Measurements from ENCODE around the gene ST6GALNAC3.

The ST6GALNAC3 gene

DNA sequence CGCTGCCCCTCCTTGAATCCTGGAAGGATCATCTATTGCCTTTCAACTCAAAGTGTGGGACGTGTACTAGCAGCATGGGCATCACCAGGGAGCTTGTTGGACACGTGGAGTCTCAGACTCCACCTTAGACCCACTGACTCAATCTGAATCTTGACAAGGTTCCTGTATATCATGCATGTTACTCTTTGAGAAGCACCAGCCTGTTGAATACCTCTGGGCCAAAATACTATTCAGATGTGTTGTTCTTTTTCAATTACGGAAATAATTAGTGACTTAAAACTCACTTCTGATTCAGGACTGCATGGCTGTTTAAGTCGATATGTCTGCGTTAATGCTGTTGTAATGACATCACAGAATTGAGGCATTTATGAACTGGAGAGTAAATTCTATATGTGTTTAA, 70.8 kb downstream of the ST6GALNAC3 start:
- DNase-seq (ENCODE audit: low read depth) = no peak

DNA sequence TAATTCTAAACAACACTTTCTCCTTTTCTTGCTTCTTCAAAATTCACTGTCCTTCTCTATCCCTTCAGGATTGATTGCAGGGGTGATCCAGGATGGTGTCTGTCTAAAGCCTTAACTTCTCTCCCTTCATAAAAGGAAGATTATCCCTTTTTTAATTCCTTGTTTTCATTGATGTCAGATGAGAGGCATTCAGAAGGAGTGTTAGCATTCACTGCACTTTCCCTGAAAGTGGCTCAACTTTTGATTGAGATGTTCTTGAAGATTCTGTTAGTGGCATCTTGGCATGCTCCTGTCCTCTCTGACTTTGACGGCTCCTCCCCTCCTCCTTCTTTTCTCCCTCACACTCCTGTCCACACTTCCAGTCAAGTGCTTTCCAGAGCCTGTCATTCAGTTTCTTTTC, 71.6 kb downstream of the ST6GALNAC3 start:
- no peak for DNase-seq (ENCODE audit: low read depth)

DNA sequence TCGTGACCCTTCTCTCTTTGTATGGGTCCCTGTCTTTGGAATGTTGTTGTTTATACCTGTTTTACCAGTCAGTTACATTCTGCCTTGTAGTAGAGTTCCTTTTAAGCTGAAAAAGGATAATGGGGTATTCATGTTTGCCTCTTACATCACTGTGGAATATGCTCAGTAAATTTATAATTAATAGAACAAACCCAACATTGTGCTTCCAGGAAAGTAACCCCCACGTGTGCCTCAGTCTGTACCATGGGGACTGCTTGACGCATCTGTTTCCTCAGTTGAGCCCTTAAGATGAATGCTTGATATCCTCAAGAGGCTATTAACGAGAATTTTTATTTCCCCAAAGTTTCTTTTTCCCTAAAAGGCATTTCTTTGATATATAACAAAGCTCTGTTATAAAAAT, 73.4 kb downstream of the ST6GALNAC3 start:
- DNase-seq (ENCODE audit: low read depth) = no peak

DNA sequence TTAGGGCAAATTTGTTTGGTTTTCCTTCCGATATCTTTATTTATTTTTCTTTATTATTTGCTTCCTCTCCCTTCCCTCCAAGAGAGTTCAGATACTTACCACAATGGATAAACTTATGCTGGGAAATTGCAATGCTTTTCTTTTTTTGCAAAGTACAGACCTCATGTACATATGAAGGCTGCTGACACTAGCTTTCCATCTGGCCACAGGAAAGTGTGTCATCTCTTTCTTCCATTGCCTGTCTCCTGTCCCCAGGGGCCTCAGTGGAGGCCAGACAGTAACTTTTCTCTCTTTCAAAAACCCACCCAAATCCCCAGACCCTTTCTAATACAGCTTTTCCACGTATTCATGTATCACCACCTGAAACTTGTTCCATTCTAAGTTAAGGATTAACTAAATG, 73.9 kb downstream of the ST6GALNAC3 start:
- no peak for DNase-seq (ENCODE audit: low read depth)

DNA sequence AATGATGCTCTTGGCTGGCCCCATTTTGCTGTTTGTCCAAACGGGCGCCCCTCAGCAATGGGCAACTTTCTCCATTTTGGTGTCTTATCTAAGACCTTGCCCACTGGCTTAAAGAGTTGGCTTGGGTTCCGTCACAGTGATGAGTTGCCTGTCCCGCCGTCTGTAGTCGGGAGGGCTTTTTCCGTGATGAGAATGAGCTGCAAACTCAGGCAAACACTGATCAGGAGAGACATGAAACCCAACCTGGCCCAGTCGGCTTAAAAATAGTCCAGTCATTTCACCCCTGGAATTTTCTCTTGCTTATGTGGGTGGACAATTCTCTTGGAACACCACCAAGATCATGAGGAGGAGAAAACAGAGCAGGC, 79.3 kb downstream of the ST6GALNAC3 start:
- DNase-seq (ENCODE audit: low read depth) = no peak

DNA sequence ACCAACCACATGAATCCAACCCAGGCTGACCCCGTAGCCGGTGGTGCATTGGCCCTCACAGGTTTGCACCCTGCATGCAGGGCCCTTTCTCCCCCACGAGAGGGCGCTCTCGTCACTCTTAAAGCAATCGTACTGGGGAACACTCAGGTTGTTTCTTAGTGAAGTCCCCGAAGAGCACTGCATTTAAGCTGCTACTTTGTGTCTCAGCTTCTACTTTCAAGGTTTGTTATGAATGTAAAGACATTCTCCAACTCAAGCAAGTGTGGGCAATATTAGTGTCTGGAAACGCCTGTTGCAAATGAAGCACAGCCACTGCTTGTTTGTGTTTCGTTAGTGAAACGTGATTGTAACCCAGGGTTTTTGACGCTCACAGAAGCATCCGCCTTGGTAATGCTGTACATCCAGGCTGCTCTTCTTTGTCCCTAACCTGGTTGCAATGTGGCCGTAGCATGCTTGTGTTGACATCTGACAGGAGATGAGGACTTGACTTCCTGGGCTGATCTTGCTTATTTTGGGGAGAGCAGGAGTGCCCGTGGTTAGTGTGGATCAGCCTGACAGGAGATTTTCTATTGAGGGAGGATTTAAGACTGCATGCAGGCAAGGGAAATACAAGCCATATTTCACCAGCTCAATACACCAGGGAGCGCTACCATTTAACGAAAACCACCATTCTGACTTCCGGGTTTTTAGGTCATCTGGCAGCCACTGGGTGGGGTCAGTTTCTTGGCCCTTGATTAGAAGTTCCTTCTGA, 79.8 kb downstream of the ST6GALNAC3 start:
- DNase-seq (ENCODE audit: low read depth) = peak; percentile 57

DNA sequence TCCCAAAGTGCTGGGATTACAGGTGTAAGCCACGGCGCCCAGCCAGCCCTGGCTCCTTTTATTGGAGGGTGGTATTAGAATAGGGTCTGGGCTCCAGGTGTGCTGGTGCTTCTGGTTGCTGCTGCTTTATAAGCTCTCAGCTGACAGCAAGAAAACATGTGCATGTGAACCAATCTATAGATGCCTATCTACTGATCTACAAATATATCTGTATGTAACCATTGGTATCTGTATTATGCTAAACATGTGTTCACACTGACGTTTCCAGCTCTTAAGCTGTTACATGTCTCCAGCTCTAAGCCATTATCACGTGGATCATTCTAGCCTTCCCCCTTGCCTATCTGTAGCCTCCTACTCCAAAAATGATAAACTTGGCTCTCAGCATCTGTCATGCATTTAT, 82.4 kb downstream of the ST6GALNAC3 start:
- DNase-seq (ENCODE audit: low read depth) = no peak

DNA sequence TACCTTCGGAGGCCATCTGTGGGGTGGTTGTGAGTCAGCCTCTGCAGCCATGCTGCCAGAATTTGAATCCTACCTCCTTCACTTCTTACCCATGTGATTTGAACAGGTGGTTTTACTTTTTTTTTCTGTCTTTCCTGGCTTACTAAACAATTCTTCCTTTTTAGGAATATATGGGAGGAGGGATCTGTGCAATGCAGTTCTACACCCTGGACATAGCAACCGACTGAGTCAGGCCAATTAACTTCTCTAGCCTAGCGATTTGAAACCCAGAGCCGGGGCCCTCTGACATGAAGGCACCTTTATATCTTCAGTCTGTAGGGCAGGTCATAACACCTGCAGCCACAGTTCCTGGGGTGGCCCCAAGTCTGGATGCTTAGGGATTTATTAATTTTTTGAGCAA, 83.6 kb downstream of the ST6GALNAC3 start:
- DNase-seq (ENCODE audit: low read depth) = no peak

DNA sequence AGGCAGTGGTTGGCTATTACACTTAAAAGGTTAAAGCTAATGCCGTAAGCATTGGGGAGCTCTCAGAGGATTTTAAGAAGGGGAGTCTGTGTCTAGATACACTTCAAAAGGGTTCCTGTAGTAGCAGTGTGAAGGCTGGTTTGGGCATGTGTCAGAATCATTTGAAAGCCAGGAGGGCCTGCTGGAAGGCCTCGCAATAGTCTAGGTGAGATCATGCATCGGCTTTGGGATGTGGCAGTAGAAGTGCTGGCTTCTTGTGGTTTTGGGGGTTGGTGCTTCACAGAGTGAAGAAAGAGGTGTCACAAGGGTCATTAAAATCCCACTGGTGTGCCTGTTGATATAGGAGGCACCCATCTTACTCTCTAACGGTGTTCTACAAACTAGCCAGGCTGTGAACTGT, 85.7 kb downstream of the ST6GALNAC3 start:
- no peak for DNase-seq (ENCODE audit: low read depth)

DNA sequence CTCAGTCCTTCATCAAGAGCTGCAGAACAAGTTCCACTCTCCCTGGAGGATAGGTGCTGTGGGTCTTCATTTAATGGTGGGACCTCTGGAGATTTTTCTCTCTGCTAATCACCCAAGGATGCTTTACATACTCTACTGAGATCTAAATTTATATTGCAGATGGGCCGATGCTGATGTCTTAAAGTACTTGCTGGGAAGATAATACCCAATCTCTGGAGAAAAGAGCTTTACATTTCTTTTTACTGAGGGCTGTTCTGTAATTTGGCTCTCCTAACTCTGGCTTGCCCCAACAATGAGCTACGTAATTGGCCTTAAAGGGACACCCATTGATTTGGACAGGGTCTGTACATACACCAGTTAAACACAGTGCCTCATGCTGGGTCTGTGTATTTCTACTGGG, 86.9 kb downstream of the ST6GALNAC3 start:
- no peak for DNase-seq (ENCODE audit: low read depth)

DNA sequence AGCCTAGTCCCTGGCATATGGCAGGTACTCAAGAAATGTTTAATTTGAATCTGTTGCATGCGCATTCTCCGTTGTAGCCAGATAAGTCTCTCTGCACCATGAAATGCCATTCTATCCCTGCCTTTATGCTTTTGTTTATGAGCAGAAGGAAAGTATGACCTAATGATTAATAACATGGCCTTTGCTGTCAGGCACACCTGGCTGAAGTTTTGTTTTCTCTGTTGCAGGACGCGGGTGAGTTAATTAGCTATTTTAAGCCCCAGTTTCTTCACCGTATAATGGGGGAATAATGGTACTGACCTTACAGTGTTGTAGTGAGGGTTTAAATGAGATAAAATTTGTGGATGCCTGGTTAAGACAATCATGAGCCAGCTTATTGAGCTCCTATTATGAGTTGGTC, 87.7 kb downstream of the ST6GALNAC3 start:
- DNase-seq (ENCODE audit: low read depth) = no peak

DNA sequence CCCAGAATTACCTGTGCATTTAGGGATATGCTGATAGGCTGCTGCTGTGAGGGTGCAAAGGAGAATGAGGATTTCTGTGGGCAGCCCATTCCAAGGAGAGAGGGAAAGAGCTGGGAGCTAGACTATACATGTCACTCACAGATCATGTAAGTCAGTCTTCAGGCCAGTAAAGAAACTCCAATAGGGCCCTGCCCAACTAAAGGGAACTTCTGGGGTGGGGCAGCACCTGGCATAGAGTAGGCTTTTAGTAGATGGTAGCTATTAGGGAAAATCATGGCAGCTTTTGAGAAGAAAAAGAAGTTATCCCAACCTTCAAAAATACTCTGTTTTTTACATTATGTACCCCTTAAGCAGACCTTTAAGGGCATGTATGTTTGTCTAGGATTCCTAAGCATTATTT, 89.6 kb downstream of the ST6GALNAC3 start:
- DNase-seq (ENCODE audit: low read depth) = no peak

DNA sequence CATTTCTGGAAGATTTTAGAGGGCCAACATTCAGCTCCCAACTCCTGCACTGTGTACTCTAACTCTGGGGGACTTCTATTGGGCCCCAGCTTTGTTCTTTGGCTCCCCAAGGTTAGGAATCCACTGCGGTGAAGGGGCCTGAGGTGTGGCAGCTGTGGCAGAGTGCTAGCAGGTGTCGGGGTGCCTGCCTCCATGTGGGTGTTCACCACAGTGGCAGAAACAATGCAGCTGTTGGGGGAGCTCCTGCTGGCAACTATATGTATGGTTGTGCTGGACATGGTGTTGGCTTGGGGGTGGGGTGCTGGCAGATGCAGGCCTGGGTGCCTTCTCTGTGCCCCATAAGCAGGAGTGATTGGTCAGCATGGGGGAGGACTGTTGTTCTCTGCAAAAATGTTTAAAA, 95.5 kb downstream of the ST6GALNAC3 start:
- no peak for DNase-seq (ENCODE audit: low read depth)

DNA sequence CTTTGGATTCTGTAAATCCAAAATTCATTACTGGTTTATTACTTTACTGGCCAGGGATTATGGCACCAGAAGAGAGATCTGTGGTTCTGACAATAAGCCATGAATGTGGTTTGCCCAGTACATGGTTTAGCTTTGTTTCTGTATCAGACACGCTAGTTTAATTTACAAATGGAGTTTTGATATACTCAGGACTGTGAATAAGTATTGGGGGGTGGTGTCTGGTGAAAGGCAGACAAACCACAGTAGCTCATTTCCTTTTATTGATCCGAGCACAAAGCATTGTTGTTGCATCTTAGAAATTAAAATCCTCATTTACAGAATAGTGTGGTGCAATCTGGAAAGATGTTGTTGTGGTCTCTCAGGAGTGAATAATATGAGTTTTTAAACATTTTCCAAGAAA, 96.0 kb downstream of the ST6GALNAC3 start:
- DNase-seq (ENCODE audit: low read depth) = no peak

DNA sequence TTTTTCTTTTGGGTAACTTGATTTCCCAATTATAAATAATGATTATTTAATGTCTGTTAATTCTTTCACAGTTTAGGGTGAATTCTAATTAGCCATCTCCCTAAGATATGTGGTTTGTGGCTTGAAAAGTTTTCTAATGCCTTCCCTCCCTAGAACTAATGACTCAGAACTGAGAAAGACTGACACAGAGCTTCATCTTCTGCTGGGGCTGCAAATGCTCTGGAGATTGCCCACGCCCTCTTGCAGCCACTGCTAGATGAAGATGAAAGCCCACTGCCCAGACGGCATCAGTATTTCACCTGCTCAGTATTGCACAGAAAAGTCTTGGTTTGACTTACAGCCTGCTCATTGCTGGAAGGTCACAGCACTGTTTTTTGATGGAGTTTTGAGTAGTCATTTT, 101.5 kb downstream of the ST6GALNAC3 start:
- no peak for DNase-seq (ENCODE audit: low read depth)

DNA sequence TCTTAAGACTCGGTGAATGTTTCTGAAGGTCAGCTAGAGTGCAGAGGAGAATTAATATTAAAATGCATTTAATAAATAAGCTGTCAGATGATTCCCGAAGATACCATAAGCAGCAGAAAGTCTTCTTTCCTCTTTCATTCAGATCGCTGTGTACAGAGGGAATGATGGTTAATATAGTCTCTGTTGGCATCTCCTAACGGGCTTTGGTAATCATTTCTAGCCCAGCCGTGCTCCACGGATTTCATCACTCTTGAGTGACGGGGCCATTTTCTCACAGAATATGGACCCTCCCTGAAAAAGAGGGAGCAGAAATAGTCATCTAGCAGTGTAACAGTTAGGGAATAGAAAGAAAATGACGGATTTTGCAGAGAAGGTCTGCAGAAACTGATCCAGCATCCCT, 103.1 kb downstream of the ST6GALNAC3 start:
- DNase-seq (ENCODE audit: low read depth) = no peak

DNA sequence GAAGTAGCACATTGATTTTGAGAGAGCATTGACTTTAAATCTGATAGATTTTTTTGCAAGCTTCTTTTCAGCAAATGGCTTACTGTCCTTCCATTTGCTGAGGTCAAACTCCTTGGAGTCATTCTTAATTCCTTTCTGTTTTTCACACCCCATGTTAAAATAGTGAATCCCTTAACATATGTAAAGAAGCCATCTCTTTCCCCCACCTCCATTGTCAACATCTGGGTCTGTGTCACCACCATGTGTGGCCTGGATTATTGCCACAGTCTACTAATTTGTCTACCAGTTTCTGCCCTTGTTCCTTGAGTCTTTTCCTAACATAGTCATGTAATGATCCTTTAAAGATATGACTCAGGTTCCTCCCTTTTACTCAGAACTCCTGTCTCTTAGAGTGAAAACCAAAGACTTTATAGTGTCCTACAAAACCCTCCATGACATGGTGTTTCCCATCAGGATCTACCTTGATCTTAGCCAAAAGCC, 104.7 kb downstream of the ST6GALNAC3 start:
- DNase-seq (ENCODE audit: low read depth) = no peak

DNA sequence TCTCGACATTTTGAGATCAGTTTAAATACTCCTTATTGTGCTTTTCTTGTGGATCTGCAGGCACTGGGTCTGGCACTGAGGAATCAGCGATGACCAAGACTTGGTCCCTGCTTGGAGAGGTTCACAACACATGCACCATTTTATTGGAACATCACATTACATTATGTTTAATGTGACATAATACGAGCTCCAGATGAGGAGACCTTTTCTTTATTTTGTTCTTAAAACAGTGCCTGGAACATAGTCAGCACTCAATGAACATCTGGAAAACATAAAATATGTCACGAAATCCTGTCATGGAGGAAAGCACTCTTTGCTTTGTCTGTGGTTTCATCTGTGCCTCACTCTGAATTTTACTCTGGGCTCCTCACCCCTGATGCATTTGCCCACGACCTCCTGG, 110.7 kb downstream of the ST6GALNAC3 start:
- no peak for DNase-seq (ENCODE audit: low read depth)

DNA sequence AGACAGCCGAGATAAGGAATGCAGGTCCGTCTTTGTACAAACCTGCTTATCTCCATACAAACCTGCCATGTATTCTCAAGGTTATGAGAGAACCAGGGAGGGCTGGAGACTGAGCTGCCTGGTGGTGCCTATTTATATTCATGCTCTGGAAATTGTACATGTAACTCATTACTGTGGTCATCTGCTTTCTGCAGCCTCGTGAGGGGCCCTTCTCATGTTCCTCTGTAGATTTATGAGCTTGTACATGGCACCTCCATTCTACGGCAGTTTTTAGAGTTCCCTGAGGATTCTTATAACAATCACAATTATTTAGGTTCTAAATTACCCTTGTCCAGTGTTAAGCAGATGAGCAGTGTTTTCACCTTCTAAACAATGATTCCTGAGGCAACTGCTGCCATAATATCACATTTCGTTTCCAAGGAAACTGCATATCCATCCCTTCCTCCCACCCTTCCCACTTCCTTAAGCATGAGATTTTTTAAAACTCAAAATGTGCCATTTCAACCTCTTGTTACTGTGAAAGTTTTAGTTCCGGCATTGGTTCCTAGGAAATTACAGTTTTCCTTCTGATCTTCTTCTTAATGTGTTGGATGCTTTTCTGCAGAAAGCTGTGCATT, 112.1 kb downstream of the ST6GALNAC3 start:
- no peak for DNase-seq (ENCODE audit: low read depth)

DNA sequence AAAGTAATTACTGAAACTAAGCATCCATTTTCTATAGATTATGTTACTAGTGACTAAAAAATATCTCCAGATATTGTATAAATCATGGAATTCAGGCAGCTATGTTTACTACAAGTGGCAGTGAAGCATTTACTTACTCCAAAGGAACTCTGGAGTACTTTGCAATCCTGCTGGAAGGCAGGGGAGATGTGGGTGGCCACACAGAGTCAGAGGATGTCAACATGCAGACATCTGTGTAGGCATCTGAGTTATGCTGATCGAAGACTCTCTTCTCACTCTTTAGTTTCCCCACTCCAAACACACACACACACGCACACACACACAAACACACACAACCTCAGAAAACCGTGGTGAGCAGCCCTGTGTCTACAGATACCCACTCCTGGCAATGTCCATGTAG, 112.9 kb downstream of the ST6GALNAC3 start:
- no peak for DNase-seq (ENCODE audit: low read depth)

DNA sequence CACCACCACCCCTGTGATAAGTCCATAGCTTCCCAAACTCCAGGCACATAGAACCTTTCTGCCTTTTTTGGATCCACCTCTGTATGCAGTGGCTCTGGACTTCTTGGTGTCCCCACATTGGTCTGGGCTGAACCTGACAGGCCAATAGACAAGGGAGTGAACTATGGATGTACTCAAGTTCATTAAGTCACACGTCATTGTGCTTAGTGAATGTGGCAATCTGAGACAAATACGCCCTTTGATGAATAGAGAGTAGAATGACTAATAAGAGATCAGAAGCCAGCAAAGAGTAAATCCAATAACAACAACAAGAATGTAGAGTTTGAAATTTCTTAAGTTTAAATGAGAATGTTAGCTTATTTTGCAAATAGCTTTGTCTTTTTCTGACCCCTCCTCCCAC, 114.8 kb downstream of the ST6GALNAC3 start:
- DNase-seq (ENCODE audit: low read depth) = no peak

DNA sequence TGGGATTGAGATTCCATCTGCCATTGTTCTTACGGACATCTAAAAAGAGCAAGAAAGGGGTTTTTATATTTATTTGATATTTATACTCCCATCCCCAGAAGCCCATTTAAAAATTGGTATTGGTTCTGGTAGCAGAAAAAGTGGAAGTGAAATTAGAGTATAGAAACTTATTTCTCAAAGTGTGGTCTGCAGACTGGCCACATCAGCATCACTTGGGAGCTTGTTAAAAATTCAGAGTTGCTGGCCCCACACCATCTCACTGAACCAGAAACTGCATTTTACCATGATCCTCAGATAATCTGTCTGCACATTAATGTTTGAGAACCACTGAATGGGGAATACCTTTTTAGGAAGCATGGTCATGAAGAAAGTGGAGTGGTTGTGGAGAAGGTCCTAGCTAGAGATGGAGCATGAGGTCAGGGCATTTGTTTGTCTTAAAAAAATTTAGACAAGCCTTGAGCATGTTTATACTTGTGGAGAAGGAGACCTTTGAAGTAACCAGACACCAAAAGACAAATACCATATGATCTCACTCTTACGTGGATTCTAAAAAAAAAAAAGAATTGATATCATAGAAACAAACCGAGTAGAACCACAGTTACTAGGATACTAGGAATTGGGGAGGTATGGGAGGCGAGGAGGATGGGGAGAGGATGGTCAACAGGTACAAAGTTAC, 116.3 kb downstream of the ST6GALNAC3 start:
- no peak for DNase-seq (ENCODE audit: low read depth)

DNA sequence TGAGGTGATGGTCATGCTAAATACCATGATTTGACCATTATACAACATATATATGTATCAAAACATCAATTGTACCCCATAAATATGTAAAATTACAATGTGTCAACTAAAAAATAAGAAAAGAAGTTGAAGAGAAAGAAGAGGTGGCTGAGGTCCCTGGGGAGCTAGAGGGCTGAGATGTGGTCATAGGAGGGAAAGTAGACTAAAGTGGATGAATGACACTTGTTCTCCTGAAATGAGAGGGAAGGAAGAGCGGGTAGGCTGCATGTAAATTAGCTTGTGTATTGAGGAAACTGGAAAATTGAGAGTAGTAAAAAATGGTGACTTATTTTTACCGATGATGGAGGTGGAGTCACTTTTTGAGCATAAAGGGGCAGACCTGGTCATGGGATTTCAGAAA, 117.0 kb downstream of the ST6GALNAC3 start:
- DNase-seq (ENCODE audit: low read depth) = no peak

Data from fibroblast of gingiva (primary cell).